GM12874 (cell line): ENCODE results near the gene LIPA.

Experiments
- TF ChIP-seq, protein P1 (sequence below): IDR thresholded peaks from 2 replicates; pipeline ENCODE4 v1.5.1; 2011; ENCODE audit warnings: low read depth, mild to moderate bottlenecking, control low read depth, low read length, moderate library complexity; ENCODE audit not compliant: insufficient read depth

LIPA gene

DNA sequence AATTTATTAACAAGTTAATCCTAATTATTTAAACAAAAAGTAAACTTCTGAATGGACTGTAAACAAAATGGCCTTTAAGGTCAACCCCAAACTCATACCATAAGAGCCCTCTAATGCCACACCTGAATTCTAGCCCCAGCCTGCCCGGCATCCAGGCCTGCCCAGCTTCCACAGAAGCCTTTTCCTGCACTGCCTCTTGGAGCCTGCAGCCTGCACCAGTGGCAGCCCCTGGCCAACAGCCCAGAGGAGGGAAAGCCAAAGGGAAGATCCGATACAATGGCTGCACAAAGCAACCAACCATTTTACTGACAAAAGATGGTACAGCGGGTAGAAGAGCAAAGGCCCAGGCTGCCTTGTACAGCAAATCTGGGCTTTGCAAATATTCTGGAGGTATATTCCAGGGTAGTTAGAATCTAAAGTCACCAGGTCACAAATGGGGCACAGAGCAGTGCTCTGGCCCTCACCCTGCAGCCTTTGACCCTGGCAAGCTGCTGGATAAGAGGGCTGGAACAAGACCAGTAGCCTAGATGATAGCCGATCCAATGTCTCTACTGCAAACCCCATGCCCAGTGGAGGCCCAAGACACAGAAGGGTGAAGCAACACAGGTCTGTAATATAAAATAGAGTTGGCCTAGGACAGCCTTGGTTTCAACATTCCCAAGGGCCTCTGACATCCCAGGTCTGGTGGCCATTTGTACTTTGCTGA, 31.9 kb downstream of the LIPA start:
- TF ChIP-seq, protein P1, sequence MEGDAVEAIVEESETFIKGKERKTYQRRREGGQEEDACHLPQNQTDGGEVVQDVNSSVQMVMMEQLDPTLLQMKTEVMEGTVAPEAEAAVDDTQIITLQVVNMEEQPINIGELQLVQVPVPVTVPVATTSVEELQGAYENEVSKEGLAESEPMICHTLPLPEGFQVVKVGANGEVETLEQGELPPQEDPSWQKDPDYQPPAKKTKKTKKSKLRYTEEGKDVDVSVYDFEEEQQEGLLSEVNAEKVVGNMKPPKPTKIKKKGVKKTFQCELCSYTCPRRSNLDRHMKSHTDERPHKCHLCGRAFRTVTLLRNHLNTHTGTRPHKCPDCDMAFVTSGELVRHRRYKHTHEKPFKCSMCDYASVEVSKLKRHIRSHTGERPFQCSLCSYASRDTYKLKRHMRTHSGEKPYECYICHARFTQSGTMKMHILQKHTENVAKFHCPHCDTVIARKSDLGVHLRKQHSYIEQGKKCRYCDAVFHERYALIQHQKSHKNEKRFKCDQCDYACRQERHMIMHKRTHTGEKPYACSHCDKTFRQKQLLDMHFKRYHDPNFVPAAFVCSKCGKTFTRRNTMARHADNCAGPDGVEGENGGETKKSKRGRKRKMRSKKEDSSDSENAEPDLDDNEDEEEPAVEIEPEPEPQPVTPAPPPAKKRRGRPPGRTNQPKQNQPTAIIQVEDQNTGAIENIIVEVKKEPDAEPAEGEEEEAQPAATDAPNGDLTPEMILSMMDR: no peak

GRCh38 chr10:89217057-89217990, 34.3 kb downstream of the LIPA start:
- TF ChIP-seq, protein P1: peak; percentile 33; the same call in 1 of the 2 replicates

DNA sequence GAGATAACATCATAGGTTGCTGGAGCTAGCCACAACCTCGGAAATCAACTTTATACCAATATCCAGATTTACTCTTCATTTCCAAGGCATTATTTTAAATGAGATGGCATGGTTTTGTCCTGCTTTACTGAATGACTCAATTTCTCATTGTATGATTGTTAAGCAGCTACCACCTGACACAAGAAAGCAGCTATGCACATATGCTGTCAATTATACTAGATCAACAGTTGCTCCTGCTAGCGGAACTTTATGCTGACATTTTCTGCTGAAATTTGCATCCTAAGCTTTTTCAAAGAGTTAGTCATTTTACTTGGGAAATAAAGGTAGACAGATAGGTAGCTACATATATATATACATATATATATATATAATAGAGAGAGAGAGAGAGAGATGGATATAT, 35.5 kb downstream of the LIPA start:
- TF ChIP-seq, protein P1: no peak

- TF ChIP-seq, protein P1: no peak
These were observed 36.1 kb downstream of the LIPA start for GRCh38 chr10:89215511-89215910.

DNA sequence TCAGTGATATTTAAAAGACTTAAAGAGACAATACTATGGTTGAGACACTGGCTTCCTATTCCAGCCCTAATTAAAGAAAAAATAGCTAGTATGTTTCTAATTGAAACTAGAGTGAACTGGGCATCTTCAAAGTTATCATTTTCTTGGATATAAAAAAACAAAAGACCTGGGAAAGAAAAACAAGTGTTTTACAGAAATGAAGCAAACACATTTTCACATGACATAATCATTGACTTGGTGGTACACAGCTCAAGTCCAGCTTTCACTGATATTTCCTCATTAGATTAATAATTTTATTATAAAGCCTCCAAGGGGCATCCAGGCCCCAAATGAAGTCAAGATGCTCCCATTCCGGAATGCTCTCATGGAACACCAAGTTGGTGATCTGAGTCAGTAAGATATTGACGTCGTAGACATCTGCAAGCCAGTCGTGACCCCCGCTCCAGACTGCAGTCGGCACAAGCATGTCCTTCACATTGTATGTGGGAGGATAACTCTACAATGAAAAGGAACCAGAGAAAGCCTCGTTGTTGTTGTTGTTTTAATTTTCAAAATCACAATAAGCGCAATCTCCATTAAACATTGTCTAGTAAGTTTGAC, 36.9 kb downstream of the LIPA start:
- TF ChIP-seq, protein P1: no peak

DNA sequence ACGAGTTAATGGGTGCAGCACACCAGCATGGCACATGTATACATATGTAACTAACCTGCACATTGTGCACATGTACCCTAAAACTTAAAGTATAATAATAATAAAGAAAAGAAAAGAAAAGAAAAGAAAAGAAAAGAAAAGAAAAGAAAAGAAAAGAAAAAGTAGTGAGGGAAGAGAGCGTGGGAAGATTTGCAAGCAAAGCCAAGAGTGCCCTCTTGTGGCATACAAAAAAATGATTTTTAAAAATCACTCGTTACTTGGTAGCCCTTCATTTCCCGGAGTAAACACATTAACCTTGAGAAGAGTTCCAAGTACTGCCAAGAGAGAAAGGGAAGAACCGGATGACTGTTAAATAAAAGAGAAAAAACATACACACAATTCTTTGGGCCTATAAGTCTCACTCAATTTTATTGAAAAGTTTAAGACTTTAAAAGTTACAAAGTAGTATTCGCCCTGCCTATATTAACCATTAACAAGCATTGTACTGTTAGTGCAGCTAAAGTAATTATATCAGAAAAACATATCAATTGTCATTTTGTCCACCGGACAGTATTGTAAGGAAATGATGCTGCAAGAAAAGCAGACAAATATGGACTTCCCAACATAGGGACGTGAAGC, 38.3 kb downstream of the LIPA start:
- TF ChIP-seq, protein P1: peak; percentile 39; the same call in 1 of the 2 replicates
